Lower leg skin (tissue), 3 donors: Measurements from ENCODE around the gene ZNF154.

Experiments used
- POLR2A ChIP-seq, 2 donors: fragments of 450-650 bp; IDR thresholded peaks; one replicate each; pipeline ENCODE4 v1.6.1; 2016 to 2017; ENCODE audit warnings: antibody characterized with exemption in 2 of 2, mild to moderate bottlenecking in 1 of 2, moderate library complexity in 1 of 2
- TF ChIP-seq, protein P1 (sequence below), 3 donors: fragments of 450-650 bp; IDR thresholded peaks; one replicate each; pipeline ENCODE4 v1.5.1; 2016; ENCODE audit warnings: antibody characterized with exemption in 3 of 3, mild to moderate bottlenecking in 3 of 3, moderate library complexity in 2 of 3

DNA sequence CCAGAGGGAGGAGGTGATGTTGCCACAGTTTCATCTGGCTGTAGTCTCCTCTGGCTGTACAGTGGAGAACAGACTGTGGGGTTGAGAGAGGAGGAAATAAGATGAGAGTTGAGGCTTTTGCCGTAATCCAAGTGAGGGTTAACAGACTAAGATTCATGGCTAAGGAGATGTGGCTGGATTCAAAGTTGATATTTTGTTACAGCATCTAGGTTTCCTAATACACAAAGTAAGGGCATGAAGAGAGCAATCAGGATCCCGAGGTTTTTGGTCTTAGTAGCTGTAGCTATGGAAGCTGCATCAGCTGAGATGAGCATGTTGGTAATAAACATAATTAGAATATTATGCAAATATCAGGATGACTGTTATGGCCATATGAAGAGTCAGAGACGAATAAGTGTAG lies 39.0 kb upstream of the ZNF154 start:
- TF ChIP-seq, protein P1, sequence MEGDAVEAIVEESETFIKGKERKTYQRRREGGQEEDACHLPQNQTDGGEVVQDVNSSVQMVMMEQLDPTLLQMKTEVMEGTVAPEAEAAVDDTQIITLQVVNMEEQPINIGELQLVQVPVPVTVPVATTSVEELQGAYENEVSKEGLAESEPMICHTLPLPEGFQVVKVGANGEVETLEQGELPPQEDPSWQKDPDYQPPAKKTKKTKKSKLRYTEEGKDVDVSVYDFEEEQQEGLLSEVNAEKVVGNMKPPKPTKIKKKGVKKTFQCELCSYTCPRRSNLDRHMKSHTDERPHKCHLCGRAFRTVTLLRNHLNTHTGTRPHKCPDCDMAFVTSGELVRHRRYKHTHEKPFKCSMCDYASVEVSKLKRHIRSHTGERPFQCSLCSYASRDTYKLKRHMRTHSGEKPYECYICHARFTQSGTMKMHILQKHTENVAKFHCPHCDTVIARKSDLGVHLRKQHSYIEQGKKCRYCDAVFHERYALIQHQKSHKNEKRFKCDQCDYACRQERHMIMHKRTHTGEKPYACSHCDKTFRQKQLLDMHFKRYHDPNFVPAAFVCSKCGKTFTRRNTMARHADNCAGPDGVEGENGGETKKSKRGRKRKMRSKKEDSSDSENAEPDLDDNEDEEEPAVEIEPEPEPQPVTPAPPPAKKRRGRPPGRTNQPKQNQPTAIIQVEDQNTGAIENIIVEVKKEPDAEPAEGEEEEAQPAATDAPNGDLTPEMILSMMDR (IDR thresholded peaks at IDR 0.05) = no peak
- TF ChIP-seq POLR2A (IDR thresholded peaks at IDR 0.05) = no peak
